HG03571 (cell line): ENCODE data around the gene PRAMEF33.
"Not testable (repeated sequence)": the region's sequence is repeated elsewhere in the genome, so short reads cannot be mapped to it uniquely, and the experiment has no call there.

ENCODE experiments used
- ATAC-seq: cut with Tn5 transposase; IDR thresholded peaks from one replicate; pipeline ENCODE4 v1.9.1; 2021; ENCODE audit not compliant: unreplicated experiment

The PRAMEF33 gene, protein sequence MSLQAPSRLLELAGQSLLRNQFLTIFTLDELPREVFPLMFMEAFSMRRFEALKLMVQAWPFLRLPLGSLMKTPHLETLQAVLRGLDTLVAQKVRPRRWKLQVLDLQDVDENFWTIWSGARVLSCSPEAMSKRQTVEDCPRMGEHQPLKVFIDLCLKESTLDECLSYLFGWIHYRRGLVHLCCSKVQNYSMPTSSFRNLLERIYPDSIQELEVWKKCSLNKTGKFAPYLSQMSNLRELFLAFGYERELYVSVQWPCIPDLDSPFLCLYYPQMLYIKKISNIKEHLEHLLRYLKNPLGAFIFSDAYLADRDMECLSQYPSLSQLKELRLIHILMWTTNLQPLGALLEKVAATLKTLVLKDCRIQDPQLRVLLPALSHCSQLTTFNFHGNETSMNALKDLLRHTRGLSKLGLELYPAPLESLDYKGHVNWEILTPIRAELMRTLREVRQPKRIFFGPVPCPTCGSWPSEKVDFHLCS

GRCh38 chr1:13303239-13303638 lies at the start of gene PRAMEF33:
PRAMEF33 (plus strand) TSS chr1:13303539; CDS start chr1:13305955, 2,416 bp downstream.
- not testable (repeated sequence) for ATAC-seq

DNA sequence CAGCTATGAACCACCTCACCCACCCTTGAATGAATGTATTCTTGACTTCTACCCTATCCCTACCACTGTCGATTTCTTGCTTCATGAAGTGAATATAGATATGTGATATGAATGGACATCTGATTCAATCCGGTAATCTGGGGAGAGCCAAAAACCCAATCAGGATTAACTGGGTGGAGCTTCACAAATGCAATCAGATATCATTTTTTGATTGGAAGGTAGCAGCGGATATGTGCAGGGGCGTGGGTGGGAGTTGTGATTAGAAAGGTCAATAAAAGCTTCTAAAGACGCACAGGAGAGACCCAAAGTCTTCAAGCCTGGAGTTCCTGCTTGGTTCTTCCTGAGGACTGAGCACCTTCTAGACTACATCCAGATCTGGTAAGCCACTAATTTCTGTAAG lies 49.4 kb upstream of the PRAMEF33 start, which contains the start of gene PRAMEF5:
Gene PRAMEF5, plus strand, starts transcription at position 301 of the 400 bp plus-strand sequence. CDS start 5,071 bp downstream, outside the sequence.
- ATAC-seq: not testable (repeated sequence)

GRCh38 chr1:13265124-13265523 lies 38.2 kb upstream of the PRAMEF33 start:
- ATAC-seq: not testable (repeated sequence)

- ATAC-seq: not testable (repeated sequence)
Observed at GRCh38 chr1:13277016-13277415, 26.3 kb upstream of the PRAMEF33 start.

DNA sequence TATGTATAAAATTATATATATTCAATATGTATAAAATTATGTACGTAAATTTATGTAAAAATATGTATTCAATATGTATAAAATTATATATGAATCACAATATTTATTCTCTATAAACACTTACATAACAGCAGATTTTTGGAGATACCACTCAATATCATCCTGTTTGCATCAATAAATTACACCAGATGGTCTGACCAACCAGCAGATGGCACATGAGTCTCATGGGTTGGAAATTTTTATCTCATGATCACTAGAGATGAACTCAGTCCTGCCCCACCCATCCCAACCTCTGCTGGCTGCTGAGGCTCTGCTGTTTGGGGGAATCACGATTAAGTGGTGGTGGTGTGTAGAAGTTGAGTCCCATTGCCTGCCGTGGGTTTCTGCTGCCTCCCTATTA lies 23.7 kb upstream of the PRAMEF33 start:
- ATAC-seq: not testable (repeated sequence)

GRCh38 chr1:13285037-13285436 lies 18.3 kb upstream of the PRAMEF33 start, which contains the start of gene PRAMEF8:
PRAMEF8 (minus strand) TSS chr1:13285137; CDS start chr1:13284091, 1,046 bp downstream.
- ATAC-seq: not testable (repeated sequence)

GRCh38 chr1:13289030-13289429 lies 14.3 kb upstream of the PRAMEF33 start:
- ATAC-seq: not testable (repeated sequence)

DNA sequence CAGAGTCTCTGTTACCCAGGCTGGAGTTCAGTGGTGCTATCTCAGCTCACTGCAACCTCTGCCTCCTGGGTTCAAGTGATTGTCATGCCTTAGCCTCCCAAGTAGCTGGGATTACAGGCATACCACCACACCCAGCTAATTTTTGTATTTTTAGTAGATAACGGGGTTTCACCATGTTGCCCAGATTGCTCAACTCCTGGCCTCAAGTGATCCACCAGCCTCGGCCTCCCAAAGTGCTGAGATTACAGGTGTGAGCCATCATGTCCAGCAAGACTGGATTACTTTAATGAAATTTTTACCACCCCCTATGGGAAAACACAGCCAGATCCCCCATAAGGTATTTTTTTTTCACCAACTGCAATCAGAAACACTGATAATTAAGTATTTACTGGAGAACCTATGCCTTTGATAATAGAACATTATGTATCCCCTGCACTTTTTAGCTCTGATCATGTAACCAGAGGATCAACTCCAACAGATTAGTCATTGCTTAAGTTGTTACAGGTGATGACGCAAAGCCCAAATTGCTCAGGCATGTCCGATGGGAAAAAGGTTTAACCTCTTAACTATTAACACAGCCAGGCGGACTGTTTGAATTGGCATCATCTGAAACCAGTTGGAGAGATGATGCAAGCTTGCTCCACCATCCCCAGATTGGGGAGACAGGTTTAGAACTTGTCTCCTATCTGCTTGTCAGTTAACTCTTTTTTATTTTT lies 6.0 kb upstream of the PRAMEF33 start:
- ATAC-seq: not testable (repeated sequence)

DNA sequence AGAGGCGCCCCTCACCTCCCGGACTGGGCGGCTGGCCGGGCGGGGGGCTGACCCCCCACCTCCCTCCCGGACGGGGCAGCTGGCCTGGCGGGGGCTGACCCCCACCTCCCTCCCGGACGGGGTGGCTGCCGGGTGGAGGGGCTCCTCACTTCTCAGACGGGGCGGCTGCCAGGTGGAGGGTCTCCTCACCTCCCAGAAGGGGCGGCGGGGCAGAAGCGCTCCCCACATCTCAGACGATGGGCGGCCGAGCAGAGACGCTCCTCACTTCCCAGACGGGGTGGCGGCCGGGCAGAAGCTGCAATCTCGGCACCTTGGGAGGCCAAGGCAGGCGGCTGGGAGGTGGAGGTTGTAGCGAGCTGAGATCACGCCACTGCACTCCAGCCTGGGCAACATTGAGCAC lies 4.6 kb upstream of the PRAMEF33 start:
- ATAC-seq: not testable (repeated sequence)

- ATAC-seq: not testable (repeated sequence)
Observed at GRCh38 chr1:13302197-13302596, 1.1 kb upstream of the PRAMEF33 start.

DNA sequence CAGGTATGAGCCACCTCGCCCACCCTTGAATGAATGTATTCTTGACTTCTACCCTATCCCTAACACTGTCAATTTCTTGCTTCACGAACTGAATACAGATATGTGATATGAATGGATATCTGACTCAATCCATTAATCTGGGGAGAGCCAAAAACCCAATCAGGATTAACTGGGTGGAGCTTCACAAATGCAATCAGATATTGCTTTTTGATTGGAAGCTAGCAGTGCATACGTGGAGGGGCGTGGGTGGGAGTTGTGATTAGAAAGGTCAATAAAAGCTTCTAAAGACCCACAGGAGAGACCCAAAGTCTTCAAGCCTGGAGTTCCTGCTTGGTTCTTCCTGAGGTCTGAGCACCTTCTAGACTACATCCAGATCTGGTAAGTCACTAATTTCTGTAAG lies 11.9 kb downstream of the PRAMEF33 start, which contains the start of gene PRAMEF15:
Gene PRAMEF15, plus strand, starts transcription at position 301 of the 400 bp plus-strand sequence. CDS start 2,827 bp downstream, outside the sequence.
- not testable (repeated sequence) for ATAC-seq

GRCh38 chr1:13342496-13342895 lies 39.2 kb downstream of the PRAMEF33 start:
- not testable (repeated sequence) for ATAC-seq

DNA sequence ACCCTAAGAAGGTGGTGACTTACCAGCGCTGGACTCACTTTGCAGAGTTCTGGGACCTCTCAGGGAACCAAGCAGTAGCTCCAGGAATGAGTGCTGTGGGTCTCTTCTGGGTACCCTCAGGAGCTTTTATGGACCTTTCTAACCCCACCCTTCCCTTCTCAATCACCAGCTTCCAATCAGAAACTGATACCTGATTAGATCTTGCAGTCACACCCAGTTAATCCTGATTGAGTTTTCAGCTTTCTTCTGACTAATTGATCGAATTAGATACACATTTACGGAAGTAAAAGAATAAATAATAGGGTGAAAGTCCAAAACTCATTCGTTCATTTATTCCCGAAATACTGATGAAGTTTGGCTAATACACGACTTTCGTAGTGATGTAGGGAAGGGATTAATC lies 43.7 kb downstream of the PRAMEF33 start, which contains the start of gene PRAMEF14:
Gene PRAMEF14, minus strand, starts transcription at position 101 of the 400 bp plus-strand sequence. CDS start 1,820 bp downstream, outside the sequence.
- ATAC-seq: not testable (repeated sequence)

- not testable (repeated sequence) for ATAC-seq
Observed at GRCh38 chr1:13353476-13353875, 50.1 kb downstream of the PRAMEF33 start.

DNA sequence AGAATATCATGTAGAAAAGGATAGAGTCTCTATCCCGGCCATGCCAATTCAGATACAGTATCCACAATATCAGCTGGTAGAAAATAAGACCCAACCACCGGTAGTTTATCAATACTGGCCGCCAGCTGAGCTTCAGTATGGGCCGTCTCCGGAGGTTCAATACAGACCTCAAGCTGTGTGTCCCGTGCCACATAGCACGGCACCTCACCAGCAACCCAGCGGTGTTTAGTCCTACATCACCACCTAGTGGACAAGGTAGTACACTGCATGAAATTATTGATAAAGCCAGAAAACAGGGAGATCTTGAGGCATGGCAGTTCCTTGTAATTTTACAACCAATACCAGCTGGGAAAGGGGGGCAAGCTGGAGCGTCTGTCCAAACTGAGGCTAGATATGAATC lies 51.1 kb downstream of the PRAMEF33 start:
- ATAC-seq: not testable (repeated sequence)

GRCh38 chr1:13356774-13357173 lies 53.4 kb downstream of the PRAMEF33 start:
- not testable (repeated sequence) for ATAC-seq
